ENCODE measurements around the gene SEC11C. TPM values are rescaled to one million over a fixed set of nuclear protein-coding genes. Genes with fewer than 3 reads are reported as not detected.

Gene SEC11C
- total RNA-seq, 1 experiment from 2014 or later, result 15.8 TPM

DNA sequence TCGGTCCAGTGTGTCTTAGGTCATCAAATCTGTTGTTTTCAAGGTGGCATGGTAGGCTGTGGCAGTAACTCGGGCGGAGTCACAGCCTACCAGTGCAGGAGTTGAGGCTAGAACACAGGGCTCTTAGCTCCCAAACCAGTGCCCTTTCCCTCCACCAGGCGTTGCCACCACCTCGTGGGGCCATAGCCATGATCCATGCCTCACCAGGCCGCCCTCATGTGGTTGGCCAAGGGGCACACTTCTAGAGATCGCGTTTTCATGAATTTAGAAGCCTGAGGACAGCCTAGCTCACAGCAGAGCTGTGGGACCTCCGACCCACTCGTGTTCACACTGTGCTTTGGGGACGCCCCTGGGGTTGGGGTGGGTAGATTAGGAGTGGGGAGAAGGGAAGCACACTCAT is 10.6 kb downstream of the SEC11C start:
- Histone ChIP-seq H3K27ac (no peak overlapping the region), H3K27me3 (ENCODE audit: insufficient read depth, low read depth) (no peaks in the 10 kb centered on the region), H3F3A (ENCODE audit: insufficient read depth, low read depth) (no peaks in the 10 kb centered on the region), H3K4me1 (replicated peaks; ENCODE audit: insufficient read depth) (no peaks in the 10 kb centered on the region), H3K79me2 (ENCODE audit: low read depth) (no peaks in the 10 kb centered on the region), H4K20me1 (ENCODE audit: insufficient read depth) (peaks cover 4% of the 10 kb centered on the region; the same call in 1 of the 2 replicates), H3K36me3 (ENCODE audit: low read depth) (no peaks in the 10 kb centered on the region), H3K9me3 (ENCODE audit: insufficient read depth, low read depth) (no peaks in the 10 kb centered on the region), H3K9me2 (ENCODE audit: insufficient read depth) (no peaks in the 10 kb centered on the region), H3K4me2 (no peak overlapping the region), H2AFZ (no peak overlapping the region), H3K4me3 (no peak overlapping the region)
- no peak for DNase-seq
- intact Hi-C loops (cut with micrococcal nuclease; ENCODE audit: unreplicated experiment), result no loop called here
- ChIA-PET CTCF (no interaction called here), POLR2A (ENCODE audit: unreplicated experiment) (no interaction called here)
- no TSS peak for BruUV-seq (replicated peaks)
- TF ChIP-seq CTCF (conservative IDR thresholded peaks at IDR 0.05) (no peak), EZH2 (IDR thresholded peaks at IDR 0.05; ENCODE audit: low read depth) (no peak)

DNA sequence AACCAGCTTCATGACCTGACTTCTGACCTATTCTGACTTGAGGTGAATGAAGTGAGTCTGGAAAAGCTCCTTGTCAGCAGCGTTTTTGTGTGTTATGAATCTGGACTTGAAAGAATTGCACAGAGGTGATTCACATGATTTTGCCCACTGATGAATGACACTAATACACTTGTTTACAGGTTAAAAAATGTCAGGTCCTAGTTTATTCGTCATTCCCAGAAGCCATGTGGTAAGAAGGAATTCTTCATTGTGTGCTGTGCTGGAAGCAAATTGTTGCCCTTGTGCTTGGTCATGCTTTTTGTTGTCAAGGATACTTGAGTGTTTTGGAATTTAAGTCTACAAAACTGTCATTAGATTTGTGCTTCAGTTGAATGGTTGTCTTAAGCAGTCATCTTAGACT is 15.5 kb downstream of the SEC11C start:
- Histone ChIP-seq H4K20me1 (ENCODE audit: insufficient read depth) (no peaks in the 10 kb centered on the region), H3K4me3 (no peak overlapping the region), H2AFZ (no peak overlapping the region), H3K27me3 (ENCODE audit: insufficient read depth, low read depth) (no peaks in the 10 kb centered on the region), H3K79me2 (ENCODE audit: low read depth) (no peaks in the 10 kb centered on the region), H3K36me3 (ENCODE audit: low read depth) (no peaks in the 10 kb centered on the region), H3K27ac (no peak overlapping the region), H3K4me1 (replicated peaks; ENCODE audit: insufficient read depth) (no peaks in the 10 kb centered on the region), H3K9me2 (ENCODE audit: insufficient read depth) (no peaks in the 10 kb centered on the region), H3F3A (ENCODE audit: insufficient read depth, low read depth) (no peaks in the 10 kb centered on the region), H3K9me3 (ENCODE audit: insufficient read depth, low read depth) (no peaks in the 10 kb centered on the region), H3K4me2 (no peak overlapping the region)
- intact Hi-C loops (cut with micrococcal nuclease; ENCODE audit: unreplicated experiment), result no loop called here
- CTCF ChIA-PET, result no interaction called here
- DNase-seq, result no peak
- BruUV-seq (replicated peaks), result no TSS peak
- TF ChIP-seq EZH2 (IDR thresholded peaks at IDR 0.05; ENCODE audit: low read depth), result no peak
- no peak for TF ChIP-seq CTCF (conservative IDR thresholded peaks at IDR 0.05)
- POLR2A ChIA-PET (ENCODE audit: unreplicated experiment), result no interaction called here

GRCh38 chr18:59156316-59156715 is 16.6 kb downstream of the SEC11C start:
- no peaks in the 10 kb centered on the region for H3K27me3 ChIP-seq (ENCODE audit: insufficient read depth, low read depth)
- no peaks in the 10 kb centered on the region for H3K9me2 ChIP-seq (ENCODE audit: insufficient read depth)
- H3K4me2 ChIP-seq, result no peak overlapping the region
- H3K36me3 ChIP-seq (ENCODE audit: low read depth), result no peaks in the 10 kb centered on the region
- no peaks in the 10 kb centered on the region for H3K4me1 ChIP-seq (replicated peaks; ENCODE audit: insufficient read depth)
- no peak overlapping the region for H3K27ac ChIP-seq
- intact Hi-C loops (cut with micrococcal nuclease; ENCODE audit: unreplicated experiment), result no loop called here
- no peaks in the 10 kb centered on the region for H3F3A ChIP-seq (ENCODE audit: insufficient read depth, low read depth)
- TF ChIP-seq EZH2 (IDR thresholded peaks at IDR 0.05; ENCODE audit: low read depth) (no peak), CTCF (conservative IDR thresholded peaks at IDR 0.05) (no peak)
- H3K4me3 ChIP-seq, result no peak overlapping the region
- CTCF ChIA-PET, result no interaction called here
- H4K20me1 ChIP-seq (ENCODE audit: insufficient read depth), result no peaks in the 10 kb centered on the region
- BruUV-seq (replicated peaks), result no TSS peak
- no peaks in the 10 kb centered on the region for H3K9me3 ChIP-seq (ENCODE audit: insufficient read depth, low read depth)
- no peak for DNase-seq
- POLR2A ChIA-PET (ENCODE audit: unreplicated experiment), result no interaction called here
- H2AFZ ChIP-seq, result no peak overlapping the region
- H3K79me2 ChIP-seq (ENCODE audit: low read depth), result no peaks in the 10 kb centered on the region

All from PC-9 (cell line).